Progenitor cell of endocrine pancreas (in vitro differentiated cells): ENCODE results near the gene ABHD18. TPM values are rescaled to one million over a fixed set of nuclear protein-coding genes. Genes with fewer than 3 reads are reported as not detected.
A peak's percentile ranks its signal among the peaks of the same experiment; 100 is the strongest.
"Not testable (repeated sequence)": the region's sequence is repeated elsewhere in the genome, so short reads cannot be mapped to it uniquely, and the experiment has no call there.

ENCODE experiments used
- DNase-seq: peaks from one replicate; pipeline ENCODE4 v3.0.0; 2021; ENCODE audit warnings: low spot score; ENCODE audit not compliant: unreplicated experiment
- H3K27ac Mint-ChIP-seq: 2 replicates; pipeline ENCODE4 v1.8.0; 2021; ENCODE audit warnings: mild to moderate bottlenecking, moderate library complexity, mixed read lengths
- H3K27me3 Mint-ChIP-seq: 2 replicates; pipeline ENCODE4 v1.8.0; 2021; ENCODE audit warnings: mixed read lengths
- H3K36me3 Mint-ChIP-seq: 2 replicates; pipeline ENCODE4 v1.8.0; 2022; ENCODE audit warnings: mixed read lengths; ENCODE audit not compliant: insufficient read depth
- H3K4me1 Mint-ChIP-seq: 2 replicates; pipeline ENCODE4 v1.8.0; 2021; ENCODE audit warnings: low read depth, mixed read lengths
- H3K4me3 Mint-ChIP-seq: 2 replicates; pipeline ENCODE4 v1.8.0; 2021; ENCODE audit warnings: low read depth, mild to moderate bottlenecking, moderate library complexity, mixed read lengths
- H3K9me3 Mint-ChIP-seq: 2 replicates; pipeline ENCODE4 v1.8.0; 2021; ENCODE audit warnings: low read depth, mixed read lengths
- long read RNA-seq: library from polyadenylated mRNA; unstranded; transcript quantifications from one replicate; pipeline ENCODE4 v2.0.0, GENCODE V29; 2020
- total RNA-seq: library from RNA; stranded (reverse); gene quantifications from 2 replicates; pipeline ENCODE4 v1.2.1, GENCODE V29; 2021
- TF ChIP-seq, protein P1 (sequence below): fragments of 200-600 bp; sonication (generic); IDR thresholded peaks from one replicate; pipeline ENCODE4 v1.5.0; 2021; ENCODE audit warnings: antibody characterized with exemption, mild to moderate bottlenecking; ENCODE audit not compliant: unreplicated experiment

ABHD18 gene
- 19.4 and 19.9 TPM in 2 replicates for total RNA-seq
- long read RNA-seq, full-length matches to known transcripts = 7 of 23 reads
- long read RNA-seq, partial matches to known transcripts = 10 of 23 reads
- long read RNA-seq, other reads (novel, unspliced or antisense) = 6 of 23 reads

DNA sequence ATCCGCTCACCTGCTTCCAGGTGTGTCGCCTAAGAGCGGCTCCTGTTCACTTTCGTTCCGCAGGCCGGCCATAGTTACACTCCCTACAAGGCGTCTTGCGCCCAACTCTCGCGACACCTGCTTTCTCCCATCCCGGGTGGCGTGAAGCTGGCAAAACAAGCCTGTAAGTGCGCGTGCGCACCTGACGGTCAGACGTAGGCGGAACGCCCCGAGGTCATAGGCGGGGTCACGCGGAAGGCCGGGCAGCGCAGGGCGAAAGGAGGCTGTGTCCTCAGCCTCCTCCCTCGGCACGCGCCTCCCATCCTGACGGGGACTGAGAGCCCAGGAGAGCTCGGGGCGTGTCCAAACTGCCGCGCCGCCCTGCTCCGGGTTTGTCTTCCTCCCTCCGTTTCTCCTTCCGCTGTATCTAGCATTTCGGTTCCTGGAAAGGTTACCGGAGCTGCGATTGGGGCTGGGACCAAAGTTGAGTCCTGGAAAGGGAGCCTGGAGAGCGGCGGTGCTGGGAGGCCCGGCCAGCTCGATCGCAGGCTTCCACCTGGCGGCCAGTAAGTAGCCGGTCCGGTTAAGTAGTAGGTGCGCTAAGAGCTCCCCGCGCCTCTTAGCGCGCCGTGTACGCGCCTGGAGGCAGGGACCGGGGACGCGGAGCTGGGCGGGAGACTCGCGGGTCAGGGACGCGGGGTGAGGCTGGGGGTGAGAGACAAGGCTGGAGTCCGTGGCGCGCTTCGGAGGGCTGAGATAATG is at the start of gene ABHD18, which contains the start of gene MFSD8:
Gene ABHD18, plus strand, starts transcription at position 345 of the 741 bp plus-strand sequence. CDS start 17,550 bp downstream, outside the sequence.
Gene MFSD8, minus strand, starts transcription at position 112 of the 741 bp plus-strand sequence. Its CDS starts 40 bp downstream, at position 72.
- Mint-ChIP-seq H3K27me3 (no peaks in the 10 kb centered on the region), H3K9me3 (no peaks in the 10 kb centered on the region), H3K27ac (peak within 1 kb of the TSS; percentile 99), H3K4me3 (peak within 1 kb of the TSS; percentile 97), H3K36me3 (peaks cover 11% of the 10 kb centered on the region), H3K4me1 (peaks cover 7% of the 10 kb centered on the region)
- DNase-seq = peak; percentile 98
- TF ChIP-seq, protein P1, sequence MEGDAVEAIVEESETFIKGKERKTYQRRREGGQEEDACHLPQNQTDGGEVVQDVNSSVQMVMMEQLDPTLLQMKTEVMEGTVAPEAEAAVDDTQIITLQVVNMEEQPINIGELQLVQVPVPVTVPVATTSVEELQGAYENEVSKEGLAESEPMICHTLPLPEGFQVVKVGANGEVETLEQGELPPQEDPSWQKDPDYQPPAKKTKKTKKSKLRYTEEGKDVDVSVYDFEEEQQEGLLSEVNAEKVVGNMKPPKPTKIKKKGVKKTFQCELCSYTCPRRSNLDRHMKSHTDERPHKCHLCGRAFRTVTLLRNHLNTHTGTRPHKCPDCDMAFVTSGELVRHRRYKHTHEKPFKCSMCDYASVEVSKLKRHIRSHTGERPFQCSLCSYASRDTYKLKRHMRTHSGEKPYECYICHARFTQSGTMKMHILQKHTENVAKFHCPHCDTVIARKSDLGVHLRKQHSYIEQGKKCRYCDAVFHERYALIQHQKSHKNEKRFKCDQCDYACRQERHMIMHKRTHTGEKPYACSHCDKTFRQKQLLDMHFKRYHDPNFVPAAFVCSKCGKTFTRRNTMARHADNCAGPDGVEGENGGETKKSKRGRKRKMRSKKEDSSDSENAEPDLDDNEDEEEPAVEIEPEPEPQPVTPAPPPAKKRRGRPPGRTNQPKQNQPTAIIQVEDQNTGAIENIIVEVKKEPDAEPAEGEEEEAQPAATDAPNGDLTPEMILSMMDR = peak; percentile 62

- peaks cover 5% of the 10 kb centered on the region for H3K36me3 Mint-ChIP-seq
- H3K27me3 Mint-ChIP-seq = no peaks in the 10 kb centered on the region
These were observed 48.7 kb upstream of the ABHD18 start for GRCh38 chr4:127916512-127916911.

DNA sequence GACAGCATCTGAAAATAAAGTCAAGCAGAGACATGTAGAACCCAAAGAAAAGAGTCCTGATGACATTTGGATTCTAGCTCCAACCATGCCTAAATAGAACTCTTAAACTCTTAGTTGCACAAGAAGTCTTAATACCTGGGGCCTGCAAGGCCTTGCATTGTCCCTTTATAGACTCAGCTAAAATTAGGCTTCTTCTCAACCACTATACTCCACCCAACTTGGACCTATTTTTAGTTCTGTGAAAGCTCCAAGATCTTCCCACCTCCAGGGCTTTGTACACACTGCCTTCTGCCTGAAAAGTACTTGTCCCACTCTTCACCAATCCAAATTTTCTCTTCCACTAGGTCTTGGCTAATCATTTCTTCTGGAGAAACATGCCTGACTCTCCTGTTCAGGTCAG is 48.1 kb upstream of the ABHD18 start:
- Mint-ChIP-seq H3K27ac (peak overlapping the region; percentile 15), H3K4me1 (no peaks in the 10 kb centered on the region), H3K9me3 (no peaks in the 10 kb centered on the region), H3K36me3 (peaks cover 5% of the 10 kb centered on the region), H3K27me3 (no peaks in the 10 kb centered on the region), H3K4me3 (no peak overlapping the region)
- no peak for DNase-seq
- TF ChIP-seq, protein P1 = no peak

More at GRCh38 chr4:127916512-127916911, 48.7 kb upstream of the ABHD18 start:
- DNase-seq = no peak
- no peak overlapping the region for H3K27ac Mint-ChIP-seq
- TF ChIP-seq, protein P1 = no peak
- no peaks in the 10 kb centered on the region for H3K9me3 Mint-ChIP-seq
- no peak overlapping the region for H3K4me3 Mint-ChIP-seq
- no peaks in the 10 kb centered on the region for H3K4me1 Mint-ChIP-seq

DNA sequence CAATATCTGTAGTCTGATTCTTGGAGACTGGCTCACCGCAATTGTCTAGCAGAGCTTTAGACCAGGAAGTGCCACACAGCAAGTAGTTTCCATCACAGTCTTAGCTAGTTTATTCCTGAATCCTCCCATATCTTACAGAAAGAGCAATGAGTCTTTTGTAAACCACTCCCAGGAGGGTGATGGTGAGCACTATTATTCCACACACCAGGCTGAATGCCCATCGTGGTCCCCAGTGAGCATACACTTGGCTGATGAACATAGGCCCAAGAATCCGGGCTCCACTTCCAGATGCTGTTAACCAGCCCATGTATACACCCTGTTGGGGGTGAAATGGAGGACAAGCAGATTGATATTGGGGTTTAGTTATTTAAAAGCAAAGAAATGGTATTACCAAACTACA is 44.7 kb upstream of the ABHD18 start:
- Mint-ChIP-seq H3K27ac (no peak overlapping the region), H3K9me3 (peaks cover 9% of the 10 kb centered on the region), H3K27me3 (no peaks in the 10 kb centered on the region), H3K4me3 (no peak overlapping the region), H3K36me3 (peaks cover 20% of the 10 kb centered on the region), H3K4me1 (no peaks in the 10 kb centered on the region)
- TF ChIP-seq, protein P1 = no peak
- DNase-seq = no peak

- Mint-ChIP-seq H3K27me3 (no peaks in the 10 kb centered on the region), H3K36me3 (peaks cover 25% of the 10 kb centered on the region), H3K4me1 (no peaks in the 10 kb centered on the region), H3K27ac (no peak overlapping the region), H3K4me3 (no peak overlapping the region), H3K9me3 (peaks cover 9% of the 10 kb centered on the region)
- no peak for DNase-seq
- TF ChIP-seq, protein P1 = no peak
These were observed 43.0 kb upstream of the ABHD18 start for GRCh38 chr4:127922226-127922625.

DNA sequence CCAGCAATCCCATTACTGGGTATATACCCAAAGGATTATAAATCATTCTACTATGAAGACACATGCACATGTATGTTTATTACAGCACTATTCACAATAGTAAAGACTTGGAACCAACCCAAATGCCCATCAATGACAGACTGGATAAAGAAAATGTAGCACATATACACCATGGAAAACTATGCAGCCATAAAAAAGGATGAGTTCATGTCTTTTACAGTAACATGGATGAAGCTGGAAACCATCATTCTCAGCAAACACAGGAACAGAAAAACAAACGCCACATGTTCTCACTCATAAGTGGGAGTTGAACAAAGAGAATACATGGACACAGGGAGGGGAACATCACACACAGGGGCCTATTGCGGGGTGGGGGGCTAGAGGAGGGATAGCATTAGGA is 39.5 kb upstream of the ABHD18 start:
- H3K4me1 Mint-ChIP-seq, H3K9me3 Mint-ChIP-seq, DNase-seq, H3K27ac Mint-ChIP-seq, H3K27me3 Mint-ChIP-seq, H3K4me3 Mint-ChIP-seq: not testable (repeated sequence)
- peaks cover 25% of the 10 kb centered on the region for H3K36me3 Mint-ChIP-seq
